Measurements from ENCODE around the gene ITPR1.

ITPR1 gene

GRCh38 chr3:4599612-4600011, 106.5 kb downstream of the ITPR1 start:
- DNase-seq: no peak

DNA sequence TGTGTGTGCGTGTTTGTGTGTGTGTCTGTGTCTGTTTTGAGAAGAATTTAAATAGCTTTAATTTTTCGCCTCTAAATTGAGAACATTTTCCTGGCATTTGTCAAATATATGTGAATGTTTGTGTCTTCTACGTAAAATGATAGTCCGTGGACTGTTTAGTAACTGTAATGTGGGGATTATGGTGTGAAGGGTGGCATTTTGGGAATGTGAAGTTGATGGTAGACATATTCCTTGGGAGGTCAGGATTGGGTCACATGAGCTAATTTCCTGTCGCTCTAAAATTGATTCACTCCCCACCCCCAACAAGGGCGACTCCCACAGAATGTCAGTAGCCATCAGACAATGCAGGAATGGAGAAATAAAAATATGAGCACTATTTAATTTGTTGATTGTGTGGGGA, 107.3 kb downstream of the ITPR1 start:
- no peak for DNase-seq

GRCh38 chr3:4601892-4602291, 108.7 kb downstream of the ITPR1 start:
- no peak for DNase-seq

GRCh38 chr3:4604693-4605092, 111.5 kb downstream of the ITPR1 start:
- DNase-seq: no peak

- no peak for DNase-seq
These were observed 113.8 kb downstream of the ITPR1 start for GRCh38 chr3:4606911-4607310.

DNA sequence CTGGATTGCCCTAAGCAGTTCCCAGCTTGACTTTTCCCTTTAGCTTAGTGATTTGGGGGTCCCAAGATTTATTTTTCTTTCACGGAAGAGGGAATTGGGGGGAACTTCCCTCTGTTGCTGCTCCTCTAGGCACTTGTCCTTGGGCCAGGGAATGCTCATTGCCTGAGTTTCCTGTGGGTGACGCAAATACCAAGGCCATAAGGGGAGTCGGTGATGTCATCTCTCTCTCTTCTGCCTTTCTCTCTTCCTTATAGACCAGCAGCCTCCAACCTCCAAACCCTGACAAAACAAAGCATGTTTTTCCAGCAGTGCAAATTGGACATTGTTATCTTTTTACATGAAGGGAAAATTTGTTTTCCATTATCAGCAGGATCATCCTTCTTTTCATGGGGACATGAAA, 120.2 kb downstream of the ITPR1 start:
- DNase-seq: no peak

DNA sequence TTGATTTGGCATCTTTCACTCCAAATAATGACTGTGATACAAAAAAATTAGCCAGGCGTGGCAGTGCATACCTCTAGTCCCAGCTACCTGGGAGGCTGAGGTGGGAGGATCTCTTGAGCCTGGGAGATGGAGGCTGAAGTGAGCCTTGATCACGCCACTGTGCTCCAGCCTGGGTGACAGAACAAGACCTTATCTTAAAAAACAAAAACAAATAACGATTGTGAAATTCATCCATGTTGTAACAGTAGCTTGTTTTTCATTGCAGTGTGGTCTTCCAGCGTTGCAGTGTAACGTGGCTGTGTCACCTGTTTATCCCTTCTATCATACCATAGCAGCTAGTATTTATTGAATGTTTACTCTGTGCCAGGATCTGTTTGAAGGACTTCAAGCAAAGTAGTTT, 120.9 kb downstream of the ITPR1 start:
- DNase-seq: no peak

DNA sequence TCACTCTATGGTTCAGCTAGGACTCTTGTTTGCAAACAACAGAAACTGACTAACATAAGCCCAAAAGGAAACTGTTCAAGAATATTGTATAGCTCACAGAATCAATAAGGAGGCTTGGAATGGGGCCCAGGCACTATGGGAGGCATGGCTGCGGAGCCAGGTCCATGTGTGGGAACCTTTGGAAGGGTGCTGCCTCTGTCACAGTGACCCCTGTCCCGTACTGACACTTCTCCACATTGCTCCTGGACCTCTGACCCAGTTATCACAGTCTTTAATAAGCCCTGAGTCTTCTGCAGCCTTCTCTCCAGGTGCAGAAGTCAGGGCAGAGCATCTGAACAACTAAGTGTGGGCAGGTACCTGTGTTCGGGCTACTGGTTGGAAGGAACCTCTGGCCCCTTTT, 121.8 kb downstream of the ITPR1 start:
- DNase-seq: no peak

DNA sequence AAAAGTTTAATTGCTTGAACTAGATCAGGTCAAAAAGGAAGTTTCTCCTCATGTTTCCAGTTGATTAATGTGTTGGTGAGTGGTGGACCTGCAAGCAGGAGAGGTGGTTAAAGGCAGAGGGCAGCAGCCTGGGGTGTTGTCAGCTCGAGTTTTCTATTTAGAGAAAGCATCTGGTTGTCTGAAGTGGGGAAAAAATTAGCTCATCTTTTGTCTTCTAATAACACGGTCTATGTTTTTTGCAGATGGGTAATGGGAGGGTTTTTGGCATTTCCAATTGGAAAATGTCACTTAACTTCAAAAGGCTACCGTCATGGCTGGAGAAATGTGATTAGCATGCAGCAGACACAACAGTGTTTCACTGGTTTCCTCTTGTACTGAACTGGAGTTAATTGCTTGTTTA, 122.6 kb downstream of the ITPR1 start:
- DNase-seq: no peak

GRCh38 chr3:4623421-4623999, 130.4 kb downstream of the ITPR1 start:
- DNase-seq: no peak

GRCh38 chr3:4627651-4628375, 134.7 kb downstream of the ITPR1 start:
- no peak for DNase-seq

GRCh38 chr3:4629095-4630007, 136.2 kb downstream of the ITPR1 start:
- DNase-seq: no peak

DNA sequence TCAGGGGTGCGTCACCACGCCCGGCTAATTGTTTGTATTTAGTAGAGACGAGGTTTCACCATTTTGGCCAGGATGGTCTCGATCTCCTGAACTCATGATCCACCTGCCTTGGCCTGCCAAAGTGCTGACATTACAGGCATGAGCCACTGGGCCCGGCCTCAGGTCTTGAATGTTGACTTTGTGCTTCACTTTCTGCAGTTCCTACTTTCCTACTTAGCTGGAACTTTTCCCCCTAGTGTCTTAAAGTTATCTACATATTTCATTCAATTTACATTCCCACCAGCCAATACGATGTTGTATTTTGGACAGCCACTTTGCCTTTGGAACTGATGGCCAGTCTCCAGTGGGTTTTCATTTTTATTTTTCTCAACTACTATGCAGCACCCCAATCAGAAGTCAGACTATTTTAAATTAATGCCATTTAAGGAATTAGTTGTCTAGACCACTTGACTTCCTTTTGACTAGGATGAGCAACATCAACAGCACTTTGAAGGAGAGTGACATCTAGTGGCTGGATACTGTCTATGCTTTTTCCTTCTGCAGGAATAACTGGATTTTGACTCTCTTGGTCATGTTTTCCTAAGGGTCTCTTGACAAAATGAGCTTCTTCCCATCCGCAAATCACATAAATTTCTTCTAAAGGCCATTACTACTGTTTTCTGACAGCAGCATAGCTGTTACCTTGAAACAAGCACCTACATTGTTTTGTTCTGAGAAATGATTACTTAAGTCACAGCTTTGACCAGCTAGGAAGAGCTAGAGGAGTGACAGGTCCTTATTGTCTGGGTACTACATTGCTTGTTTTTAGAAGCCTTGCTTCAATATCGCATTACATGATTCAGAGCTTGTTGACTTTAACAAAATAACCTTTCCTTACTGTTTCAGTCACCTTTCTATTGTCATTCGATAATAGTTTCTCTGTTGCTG, 140.2 kb downstream of the ITPR1 start:
- DNase-seq: peak; percentile 0

GRCh38 chr3:4634894-4635293, 141.7 kb downstream of the ITPR1 start:
- DNase-seq: no peak

DNA sequence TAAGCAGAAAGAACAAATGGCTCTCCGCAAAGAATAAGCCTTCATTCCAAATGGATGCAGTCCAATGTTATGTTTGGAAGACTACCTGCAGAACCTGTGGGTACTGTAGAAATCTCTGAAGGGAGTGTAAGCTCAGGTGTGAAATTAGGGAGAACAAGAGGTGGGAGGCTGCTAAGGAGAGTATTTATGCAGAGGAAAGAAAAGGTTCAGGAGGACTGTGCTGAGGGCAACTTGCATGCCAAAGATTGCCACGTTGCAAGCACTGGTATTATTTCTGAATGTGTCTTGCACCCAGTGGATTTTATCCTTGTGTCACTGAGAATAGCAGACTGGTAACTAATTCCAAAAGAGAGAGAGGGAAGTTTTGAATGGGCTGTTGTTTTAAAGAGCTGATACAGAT, 144.1 kb downstream of the ITPR1 start:
- DNase-seq: no peak

- DNase-seq: no peak
These were observed 148.9 kb downstream of the ITPR1 start for GRCh38 chr3:4641863-4642563.

DNA sequence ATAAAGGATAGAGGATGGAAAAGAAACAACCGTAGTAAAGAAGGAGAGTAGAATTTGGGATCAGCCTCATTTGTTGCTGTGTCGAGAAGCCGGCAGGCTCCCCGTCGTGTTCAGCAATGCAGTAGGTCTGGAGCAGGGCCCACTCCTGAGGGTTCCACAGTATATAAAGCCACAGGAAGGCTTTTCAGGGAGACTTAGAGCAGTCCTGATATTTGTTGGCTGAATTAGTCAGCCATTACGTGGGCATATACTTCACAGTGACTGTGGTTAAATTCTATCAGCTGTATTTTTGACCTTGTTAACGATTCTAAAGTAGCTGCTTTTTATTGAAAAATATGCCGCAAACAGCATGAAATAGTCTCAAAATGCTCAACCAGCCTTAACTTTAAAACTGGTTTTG, 149.5 kb downstream of the ITPR1 start:
- no peak for DNase-seq

DNA sequence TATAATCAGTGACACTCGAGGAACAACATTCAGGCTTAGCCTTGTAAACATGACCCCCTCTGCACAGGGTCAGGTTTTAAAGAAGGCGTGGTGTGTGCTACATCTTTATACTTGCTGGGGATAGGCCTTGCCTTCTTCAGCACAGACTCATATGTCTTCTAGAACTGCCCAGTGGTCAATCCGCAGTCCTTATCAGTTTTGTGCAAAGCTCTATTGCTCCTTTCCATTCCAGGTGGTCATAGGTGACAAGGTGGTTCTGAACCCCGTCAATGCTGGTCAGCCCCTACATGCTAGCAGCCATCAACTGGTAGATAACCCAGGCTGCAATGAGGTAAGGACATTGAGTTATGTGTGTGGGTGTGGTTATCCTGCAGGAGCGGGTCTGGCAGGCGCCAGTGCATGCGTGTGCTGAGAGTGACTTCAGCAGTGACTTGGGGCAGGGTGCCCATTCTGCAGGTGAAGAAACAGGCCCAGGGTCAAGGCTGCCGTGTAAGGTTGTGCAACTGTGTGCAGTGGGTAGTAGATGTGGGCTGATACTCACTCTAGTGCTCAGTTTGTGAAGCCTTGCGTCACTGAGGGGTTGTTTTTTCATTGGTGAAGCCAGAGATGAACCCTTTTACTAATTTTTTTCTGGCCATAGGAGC, 150.9 kb downstream of the ITPR1 start:
- no peak for DNase-seq

DNA sequence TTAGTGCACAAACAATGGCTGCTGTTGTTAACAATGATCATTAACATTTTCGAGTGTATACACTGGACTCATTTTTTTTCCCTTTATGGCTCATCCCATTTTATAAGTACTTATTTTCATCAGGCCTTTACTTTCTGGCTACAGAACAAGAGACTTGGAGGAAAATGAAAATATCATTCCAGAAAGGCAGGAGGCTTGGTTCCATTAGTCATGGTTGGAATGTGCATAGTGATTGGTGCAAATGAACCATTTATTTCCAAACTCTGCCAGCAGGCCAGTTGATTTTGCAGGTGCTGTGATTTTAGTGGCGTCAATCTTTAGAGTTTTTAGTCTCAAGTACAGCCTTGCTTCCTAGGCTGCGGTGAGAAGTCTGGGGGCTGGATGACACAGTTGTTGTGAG, 151.8 kb downstream of the ITPR1 start:
- no peak for DNase-seq

DNA sequence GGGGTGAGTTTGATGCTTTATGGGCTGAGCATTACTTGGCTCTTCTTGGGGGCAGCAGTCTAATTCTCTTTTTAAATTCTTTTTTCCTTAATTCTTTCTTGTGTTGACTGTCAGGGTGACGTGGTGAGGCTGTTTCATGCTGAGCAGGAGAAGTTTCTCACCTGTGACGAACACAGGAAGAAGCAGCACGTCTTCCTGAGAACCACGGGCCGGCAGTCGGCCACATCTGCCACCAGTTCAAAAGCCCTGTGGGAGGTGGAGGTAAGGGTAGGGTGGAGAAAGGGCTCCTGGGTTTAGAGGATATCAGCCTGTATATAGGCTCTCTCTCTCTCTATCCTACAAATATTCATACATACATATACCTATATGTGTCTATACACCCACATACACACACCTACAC, 152.3 kb downstream of the ITPR1 start:
- DNase-seq: no peak

DNA sequence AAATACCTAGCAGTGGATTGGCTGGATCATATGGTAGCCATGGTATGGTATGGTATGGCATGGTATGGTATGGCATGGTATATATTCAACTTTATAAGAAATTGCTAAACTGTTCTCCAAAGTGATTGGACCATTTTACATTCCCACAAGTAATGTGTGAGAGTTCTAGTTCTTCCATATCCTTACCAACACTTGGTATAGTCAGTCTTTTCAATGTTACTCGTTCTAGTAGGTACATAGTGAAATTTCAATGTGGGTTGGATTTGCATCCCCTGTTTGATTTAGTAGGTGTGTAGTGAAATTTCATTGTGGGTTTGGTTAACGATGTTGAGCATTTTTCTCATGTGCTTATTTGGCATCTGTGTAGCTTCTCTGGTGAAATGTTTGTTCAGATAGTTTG, 154.3 kb downstream of the ITPR1 start:
- no peak for DNase-seq
